ENCODE measurements around the gene TPH2. TPM values are rescaled to one million over a fixed set of nuclear protein-coding genes. Genes with fewer than 3 reads are reported as not detected.

Gene TPH2
- polyA plus RNA-seq (2011; rRNA removed): not detected in 2 replicates
- polyA plus RNA-seq (2012; cell fraction: cytosol; rRNA removed): not detected in 2 replicates
- polyA plus RNA-seq (2012; cell fraction: nucleus; rRNA removed): not detected in 2 replicates
- polyA plus RNA-seq (2017; fragmentation: RNase III; extraction: RNeasy Plus Mini Kit Qiagen cat#74134 plus additional on column Dnase treatment): not detected in 3 replicates
- not detected in 2 replicates for polyA minus RNA-seq (2011; rRNA and poly(A)+ RNA removed)

- Histone ChIP-seq H3K4me3 (no peak within 1 kb of the TSS), H3K9me3 (no peaks in the 10 kb centered on the region), H3K4me1 (0 out of 3 replicates have a peak, but pooled peaks cover 2% of the 10 kb centered on the region), H3K4me2 (peak within 1 kb of the TSS; percentile 31; the same call in 1 of the 3 replicates), H3K27ac (no peak within 1 kb of the TSS)
- CTCF ChIA-PET: interaction anchor here (0.7 kb wide), 1 partner anchor 159 kb away, joined by 3 read pairs; no protein-coding TSS in a partner anchor
- FAIRE-seq (no peak), ATAC-seq (peak; percentile 55 to 96; a peak in 5 of 6 replicates), DNase-seq (ENCODE audit: low read depth in 1 of 2, low spot score in 1 of 2) (peak; percentile 14 to 61)
- POLR2A ChIA-PET: no interaction called here
- WGBS (ENCODE audit: missing lambda C conversion rate): 28% methylated on average over 16 of the region's 16 CpGs
- no peak for TF ChIP-seq TFCP2L1 (CRISPR knock-in tag; IDR thresholded peaks at IDR 0.05)
- no peak for TF ChIP-seq KDM1A (IDR thresholded peaks at IDR 0.05; ENCODE audit: low read depth)
- peak; percentile 50; the same call in 1 of the 2 replicates for TF ChIP-seq HOXB13 (CRISPR knock-in tag; IDR thresholded peaks at IDR 0.05; ENCODE audit: low read depth)
- no peak for TF ChIP-seq POLR2AphosphoS2 (conservative IDR thresholded peaks at IDR 0.05; ENCODE audit: low read length)
- no peak for TF ChIP-seq ZFP36 (IDR thresholded peaks at IDR 0.05; ENCODE audit: borderline replicate concordance, partially characterized antibody)
- TF ChIP-seq POLR2A (IDR thresholded peaks at IDR 0.05; ENCODE audit: low read length): no peak
- TF ChIP-seq KDM5A (IDR thresholded peaks at IDR 0.05): no peak
- TF ChIP-seq FOSB (CRISPR knock-in tag; IDR thresholded peaks at IDR 0.05): no peak
- no peak for TF ChIP-seq NFE2L2 (conservative IDR thresholded peaks at IDR 0.05; ENCODE audit: low read length)
- TF ChIP-seq, protein P1, sequence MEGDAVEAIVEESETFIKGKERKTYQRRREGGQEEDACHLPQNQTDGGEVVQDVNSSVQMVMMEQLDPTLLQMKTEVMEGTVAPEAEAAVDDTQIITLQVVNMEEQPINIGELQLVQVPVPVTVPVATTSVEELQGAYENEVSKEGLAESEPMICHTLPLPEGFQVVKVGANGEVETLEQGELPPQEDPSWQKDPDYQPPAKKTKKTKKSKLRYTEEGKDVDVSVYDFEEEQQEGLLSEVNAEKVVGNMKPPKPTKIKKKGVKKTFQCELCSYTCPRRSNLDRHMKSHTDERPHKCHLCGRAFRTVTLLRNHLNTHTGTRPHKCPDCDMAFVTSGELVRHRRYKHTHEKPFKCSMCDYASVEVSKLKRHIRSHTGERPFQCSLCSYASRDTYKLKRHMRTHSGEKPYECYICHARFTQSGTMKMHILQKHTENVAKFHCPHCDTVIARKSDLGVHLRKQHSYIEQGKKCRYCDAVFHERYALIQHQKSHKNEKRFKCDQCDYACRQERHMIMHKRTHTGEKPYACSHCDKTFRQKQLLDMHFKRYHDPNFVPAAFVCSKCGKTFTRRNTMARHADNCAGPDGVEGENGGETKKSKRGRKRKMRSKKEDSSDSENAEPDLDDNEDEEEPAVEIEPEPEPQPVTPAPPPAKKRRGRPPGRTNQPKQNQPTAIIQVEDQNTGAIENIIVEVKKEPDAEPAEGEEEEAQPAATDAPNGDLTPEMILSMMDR (IDR thresholded peaks at IDR 0.05): peak; percentile 30
- no peak for TF ChIP-seq ZSCAN20 (CRISPR knock-in tag; IDR thresholded peaks at IDR 0.05)
- no peak for TF ChIP-seq MAFK (IDR thresholded peaks at IDR 0.05; ENCODE audit: partially characterized antibody)
- TF ChIP-seq HOXB5 (CRISPR knock-in tag; IDR thresholded peaks at IDR 0.05): peak; percentile 34; the same call in 1 of the 2 replicates
- no peak for TF ChIP-seq ZNF302 (CRISPR knock-in tag; IDR thresholded peaks at IDR 0.05)
- TF ChIP-seq ZC3H11A (IDR thresholded peaks at IDR 0.05): no peak
- TF ChIP-seq SMC3 (IDR thresholded peaks at IDR 0.05): peak; percentile 18; the same call in 1 of the 3 replicates
- no peak for TF ChIP-seq NPAS2 (CRISPR knock-in tag; IDR thresholded peaks at IDR 0.05; ENCODE audit: borderline replicate concordance)
- TF ChIP-seq, protein P2, sequence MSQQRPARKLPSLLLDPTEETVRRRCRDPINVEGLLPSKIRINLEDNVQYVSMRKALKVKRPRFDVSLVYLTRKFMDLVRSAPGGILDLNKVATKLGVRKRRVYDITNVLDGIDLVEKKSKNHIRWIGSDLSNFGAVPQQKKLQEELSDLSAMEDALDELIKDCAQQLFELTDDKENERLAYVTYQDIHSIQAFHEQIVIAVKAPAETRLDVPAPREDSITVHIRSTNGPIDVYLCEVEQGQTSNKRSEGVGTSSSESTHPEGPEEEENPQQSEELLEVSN (IDR thresholded peaks at IDR 0.05; ENCODE audit: borderline replicate concordance, low read depth): no peak
- TF ChIP-seq, protein P3, sequence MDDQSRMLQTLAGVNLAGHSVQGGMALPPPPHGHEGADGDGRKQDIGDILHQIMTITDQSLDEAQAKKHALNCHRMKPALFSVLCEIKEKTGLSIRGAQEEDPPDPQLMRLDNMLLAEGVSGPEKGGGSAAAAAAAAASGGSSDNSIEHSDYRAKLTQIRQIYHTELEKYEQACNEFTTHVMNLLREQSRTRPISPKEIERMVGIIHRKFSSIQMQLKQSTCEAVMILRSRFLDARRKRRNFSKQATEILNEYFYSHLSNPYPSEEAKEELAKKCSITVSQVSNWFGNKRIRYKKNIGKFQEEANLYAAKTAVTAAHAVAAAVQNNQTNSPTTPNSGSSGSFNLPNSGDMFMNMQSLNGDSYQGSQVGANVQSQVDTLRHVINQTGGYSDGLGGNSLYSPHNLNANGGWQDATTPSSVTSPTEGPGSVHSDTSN (IDR thresholded peaks at IDR 0.05): peak; percentile 41; the same call in 1 of the 2 replicates
- TF ChIP-seq EHF (CRISPR knock-in tag; IDR thresholded peaks at IDR 0.05): no peak
- TF ChIP-seq CHD2 (IDR thresholded peaks at IDR 0.05; ENCODE audit: low read length, partially characterized antibody): no peak
- TF ChIP-seq EP300 (IDR thresholded peaks at IDR 0.05): no peak
- TF ChIP-seq JUNB (IDR thresholded peaks at IDR 0.05): no peak
- TF ChIP-seq ESRRA (IDR thresholded peaks at IDR 0.05; ENCODE audit: borderline replicate concordance, low read length): no peak
- peak; percentile 90 for TF ChIP-seq EHMT2 (IDR thresholded peaks at IDR 0.05; ENCODE audit: low read depth)
- TF ChIP-seq, protein P4, sequence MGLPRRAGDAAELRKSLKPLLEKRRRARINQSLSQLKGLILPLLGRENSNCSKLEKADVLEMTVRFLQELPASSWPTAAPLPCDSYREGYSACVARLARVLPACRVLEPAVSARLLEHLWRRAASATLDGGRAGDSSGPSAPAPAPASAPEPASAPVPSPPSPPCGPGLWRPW (IDR thresholded peaks at IDR 0.05): no peak
- TF ChIP-seq RARB (CRISPR knock-in tag; IDR thresholded peaks at IDR 0.05): no peak
- no peak for TF ChIP-seq ELK1 (IDR thresholded peaks at IDR 0.05; ENCODE audit: low read depth, low read length)
- TF ChIP-seq GATA3 (IDR thresholded peaks at IDR 0.05; ENCODE audit: borderline replicate concordance): no peak
- TF ChIP-seq FOSL2 (IDR thresholded peaks at IDR 0.05): no peak
- TF ChIP-seq FOSL2 (CRISPR knock-in tag; IDR thresholded peaks at IDR 0.05): no peak
- no peak for TF ChIP-seq TP53 (CRISPR knock-in tag; IDR thresholded peaks at IDR 0.05)
- TF ChIP-seq RAD21 (conservative IDR thresholded peaks at IDR 0.05 in 1 of 2, IDR thresholded peaks at IDR 0.05 in 1 of 2): peak; percentile 34 to 52; a peak in 4 of 5 replicates
- TF ChIP-seq, protein P5, sequence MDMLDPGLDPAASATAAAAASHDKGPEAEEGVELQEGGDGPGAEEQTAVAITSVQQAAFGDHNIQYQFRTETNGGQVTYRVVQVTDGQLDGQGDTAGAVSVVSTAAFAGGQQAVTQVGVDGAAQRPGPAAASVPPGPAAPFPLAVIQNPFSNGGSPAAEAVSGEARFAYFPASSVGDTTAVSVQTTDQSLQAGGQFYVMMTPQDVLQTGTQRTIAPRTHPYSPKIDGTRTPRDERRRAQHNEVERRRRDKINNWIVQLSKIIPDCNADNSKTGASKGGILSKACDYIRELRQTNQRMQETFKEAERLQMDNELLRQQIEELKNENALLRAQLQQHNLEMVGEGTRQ (IDR thresholded peaks at IDR 0.05): no peak
- no peak for TF ChIP-seq SREBF2 (IDR thresholded peaks at IDR 0.05)
Measured at GRCh38 chr12:71938728-71939385, at the start of gene TPH2. Gene TPH2 (plus strand): TSS chr12:71938845. CDS start chr12:71938987, 142 bp downstream.
